H1 (cell line): ENCODE data around the gene CNGB1. TPM values are rescaled to one million over a fixed set of nuclear protein-coding genes. Genes with fewer than 3 reads are reported as not detected.

Experiments used
- CEBPB ChIP-seq: IDR thresholded peaks from 2 replicates; pipeline ENCODE4 v1.6.1; 2012; ENCODE audit warnings: low read depth, low read length
- polyA plus RNA-seq, 7 experiments: library from polyadenylated mRNA; depleted of rRNA in 3 of 7; stranded (reverse) in 5 of 7; unstranded in 2 of 7; fragments of >200 nt in 5 of 7; fragments of 200-250 nt in 2 of 7; gene quantifications; 1 replicate in 5 of 7; 2 replicates in 1 of 7; 4 replicates in 1 of 7; pipeline versions ENCODE4 v1.2.1 to v1.2.3, GENCODE V29; 2011 to 2013; ENCODE audit warnings: missing spikeins in 2 of 7, mixed read lengths in 2 of 7
- total RNA-seq: library from RNA; stranded (reverse); fragmentation: NEBNext Ultra II Directional; extraction: Animal tissue kit (Norgen Biotek cat#: 25700); gene quantifications from 2 replicates; pipeline ENCODE4 v1.2.1, GENCODE V29; 2021
- TF ChIP-seq, protein P1 (sequence below): fragments of 300-600 bp; sonication (generic); IDR thresholded peaks from 2 replicates; pipeline ENCODE4 v1.7.1; 2012; ENCODE audit warnings: low read length, moderate library complexity, mild to moderate bottlenecking, inconsistent platforms; ENCODE audit not compliant: insufficient replicate concordance

CNGB1 gene
- total and polyA plus RNA-seq, 2 of the 8 experiments (the other 6 are each of a cell fraction or from before 2014, with no cell fraction given) = not detected

DNA sequence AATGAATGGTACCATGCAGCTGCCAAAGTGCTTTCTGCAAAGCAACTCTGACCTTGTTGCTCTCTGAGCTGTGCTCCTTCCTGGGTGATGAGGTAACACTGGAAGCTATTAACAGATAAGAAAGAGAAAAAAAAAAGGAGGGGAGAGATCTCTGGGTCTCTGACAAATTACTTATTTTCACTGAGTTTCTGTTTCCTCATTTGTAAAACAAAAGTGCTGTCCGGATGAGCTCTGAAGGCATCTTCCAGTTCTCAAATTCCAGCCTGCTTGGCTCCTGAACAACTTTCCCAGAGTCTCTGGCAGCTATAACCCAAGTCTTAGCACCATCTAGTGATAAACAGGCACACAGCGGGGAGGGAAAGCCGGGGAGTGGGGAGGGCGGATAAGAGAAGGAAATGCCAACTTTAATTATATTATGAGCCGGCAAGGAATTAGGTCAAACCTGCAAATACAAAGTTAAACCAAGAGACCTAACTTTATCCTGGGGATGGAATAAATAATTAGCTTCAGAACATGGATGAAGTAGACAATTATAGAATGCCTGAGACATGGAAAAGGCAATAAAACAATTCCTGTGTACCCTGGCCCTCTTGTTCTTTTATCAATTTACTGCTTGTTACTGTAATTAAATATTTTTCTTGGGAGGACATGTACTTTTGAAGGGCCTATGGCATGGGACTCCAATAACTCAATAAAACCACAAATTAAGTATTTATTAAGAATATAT, 107.3 kb downstream of the CNGB1 start (continued):
- TF ChIP-seq, protein P1, sequence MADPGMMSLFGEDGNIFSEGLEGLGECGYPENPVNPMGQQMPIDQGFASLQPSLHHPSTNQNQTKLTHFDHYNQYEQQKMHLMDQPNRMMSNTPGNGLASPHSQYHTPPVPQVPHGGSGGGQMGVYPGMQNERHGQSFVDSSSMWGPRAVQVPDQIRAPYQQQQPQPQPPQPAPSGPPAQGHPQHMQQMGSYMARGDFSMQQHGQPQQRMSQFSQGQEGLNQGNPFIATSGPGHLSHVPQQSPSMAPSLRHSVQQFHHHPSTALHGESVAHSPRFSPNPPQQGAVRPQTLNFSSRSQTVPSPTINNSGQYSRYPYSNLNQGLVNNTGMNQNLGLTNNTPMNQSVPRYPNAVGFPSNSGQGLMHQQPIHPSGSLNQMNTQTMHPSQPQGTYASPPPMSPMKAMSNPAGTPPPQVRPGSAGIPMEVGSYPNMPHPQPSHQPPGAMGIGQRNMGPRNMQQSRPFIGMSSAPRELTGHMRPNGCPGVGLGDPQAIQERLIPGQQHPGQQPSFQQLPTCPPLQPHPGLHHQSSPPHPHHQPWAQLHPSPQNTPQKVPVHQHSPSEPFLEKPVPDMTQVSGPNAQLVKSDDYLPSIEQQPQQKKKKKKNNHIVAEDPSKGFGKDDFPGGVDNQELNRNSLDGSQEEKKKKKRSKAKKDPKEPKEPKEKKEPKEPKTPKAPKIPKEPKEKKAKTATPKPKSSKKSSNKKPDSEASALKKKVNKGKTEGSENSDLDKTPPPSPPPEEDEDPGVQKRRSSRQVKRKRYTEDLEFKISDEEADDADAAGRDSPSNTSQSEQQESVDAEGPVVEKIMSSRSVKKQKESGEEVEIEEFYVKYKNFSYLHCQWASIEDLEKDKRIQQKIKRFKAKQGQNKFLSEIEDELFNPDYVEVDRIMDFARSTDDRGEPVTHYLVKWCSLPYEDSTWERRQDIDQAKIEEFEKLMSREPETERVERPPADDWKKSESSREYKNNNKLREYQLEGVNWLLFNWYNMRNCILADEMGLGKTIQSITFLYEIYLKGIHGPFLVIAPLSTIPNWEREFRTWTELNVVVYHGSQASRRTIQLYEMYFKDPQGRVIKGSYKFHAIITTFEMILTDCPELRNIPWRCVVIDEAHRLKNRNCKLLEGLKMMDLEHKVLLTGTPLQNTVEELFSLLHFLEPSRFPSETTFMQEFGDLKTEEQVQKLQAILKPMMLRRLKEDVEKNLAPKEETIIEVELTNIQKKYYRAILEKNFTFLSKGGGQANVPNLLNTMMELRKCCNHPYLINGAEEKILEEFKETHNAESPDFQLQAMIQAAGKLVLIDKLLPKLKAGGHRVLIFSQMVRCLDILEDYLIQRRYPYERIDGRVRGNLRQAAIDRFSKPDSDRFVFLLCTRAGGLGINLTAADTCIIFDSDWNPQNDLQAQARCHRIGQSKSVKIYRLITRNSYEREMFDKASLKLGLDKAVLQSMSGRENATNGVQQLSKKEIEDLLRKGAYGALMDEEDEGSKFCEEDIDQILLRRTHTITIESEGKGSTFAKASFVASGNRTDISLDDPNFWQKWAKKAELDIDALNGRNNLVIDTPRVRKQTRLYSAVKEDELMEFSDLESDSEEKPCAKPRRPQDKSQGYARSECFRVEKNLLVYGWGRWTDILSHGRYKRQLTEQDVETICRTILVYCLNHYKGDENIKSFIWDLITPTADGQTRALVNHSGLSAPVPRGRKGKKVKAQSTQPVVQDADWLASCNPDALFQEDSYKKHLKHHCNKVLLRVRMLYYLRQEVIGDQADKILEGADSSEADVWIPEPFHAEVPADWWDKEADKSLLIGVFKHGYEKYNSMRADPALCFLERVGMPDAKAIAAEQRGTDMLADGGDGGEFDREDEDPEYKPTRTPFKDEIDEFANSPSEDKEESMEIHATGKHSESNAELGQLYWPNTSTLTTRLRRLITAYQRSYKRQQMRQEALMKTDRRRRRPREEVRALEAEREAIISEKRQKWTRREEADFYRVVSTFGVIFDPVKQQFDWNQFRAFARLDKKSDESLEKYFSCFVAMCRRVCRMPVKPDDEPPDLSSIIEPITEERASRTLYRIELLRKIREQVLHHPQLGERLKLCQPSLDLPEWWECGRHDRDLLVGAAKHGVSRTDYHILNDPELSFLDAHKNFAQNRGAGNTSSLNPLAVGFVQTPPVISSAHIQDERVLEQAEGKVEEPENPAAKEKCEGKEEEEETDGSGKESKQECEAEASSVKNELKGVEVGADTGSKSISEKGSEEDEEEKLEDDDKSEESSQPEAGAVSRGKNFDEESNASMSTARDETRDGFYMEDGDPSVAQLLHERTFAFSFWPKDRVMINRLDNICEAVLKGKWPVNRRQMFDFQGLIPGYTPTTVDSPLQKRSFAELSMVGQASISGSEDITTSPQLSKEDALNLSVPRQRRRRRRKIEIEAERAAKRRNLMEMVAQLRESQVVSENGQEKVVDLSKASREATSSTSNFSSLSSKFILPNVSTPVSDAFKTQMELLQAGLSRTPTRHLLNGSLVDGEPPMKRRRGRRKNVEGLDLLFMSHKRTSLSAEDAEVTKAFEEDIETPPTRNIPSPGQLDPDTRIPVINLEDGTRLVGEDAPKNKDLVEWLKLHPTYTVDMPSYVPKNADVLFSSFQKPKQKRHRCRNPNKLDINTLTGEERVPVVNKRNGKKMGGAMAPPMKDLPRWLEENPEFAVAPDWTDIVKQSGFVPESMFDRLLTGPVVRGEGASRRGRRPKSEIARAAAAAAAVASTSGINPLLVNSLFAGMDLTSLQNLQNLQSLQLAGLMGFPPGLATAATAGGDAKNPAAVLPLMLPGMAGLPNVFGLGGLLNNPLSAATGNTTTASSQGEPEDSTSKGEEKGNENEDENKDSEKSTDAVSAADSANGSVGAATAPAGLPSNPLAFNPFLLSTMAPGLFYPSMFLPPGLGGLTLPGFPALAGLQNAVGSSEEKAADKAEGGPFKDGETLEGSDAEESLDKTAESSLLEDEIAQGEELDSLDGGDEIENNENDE = no peak
- no peak for TF ChIP-seq CEBPB
- TF ChIP-seq, all 59 proteins: peak for 5
